Measurements from ENCODE around the gene BCORL1. TPM values are rescaled to one million over a fixed set of nuclear protein-coding genes. Genes with fewer than 3 reads are reported as not detected.

The BCORL1 gene
- total RNA-seq, 3 donors from 2014 or later (not counting 1 experiment from before 2014, with no cell fraction given): 6.5 to 10.5 (median 9.9) TPM

- Histone ChIP-seq H3K9me3 (ENCODE audit: control insufficient read depth, insufficient read depth, low read length) (no peaks in the 10 kb centered on the region), H3K36me3 (ENCODE audit: control insufficient read depth, insufficient read depth, low read length) (no peaks in the 10 kb centered on the region), H3K4me3 (ENCODE audit: low read length) (no peak overlapping the region), H3K27me3 (ENCODE audit: control insufficient read depth, insufficient read depth, low read length) (no peaks in the 10 kb centered on the region), H3K4me1 (ENCODE audit: control insufficient read depth, insufficient read depth, low read length) (no peaks in the 10 kb centered on the region), H3K27ac (ENCODE audit: low read length) (no peak overlapping the region)
- intact Hi-C loops (cut with micrococcal nuclease): no loop called here
- Mint-ChIP-seq H3K4me3 (no peak overlapping the region), H3K27me3 (ENCODE audit: low read depth in 2 of 2) (no peaks in the 10 kb centered on the region), H3K36me3 (no peaks in the 10 kb centered on the region), H3K27ac (peak overlapping the region in 1 of 2 donors; percentile 58), H3K9me3 (no peaks in the 10 kb centered on the region), H3K4me1 (peaks cover 8 to 18% of the 10 kb centered on the region in 2 donors)
- ATAC-seq: no peak
- 94% methylated on average over 1 of the region's 1 CpG for WGBS (ENCODE audit: insufficient coverage)
- TF ChIP-seq CTCF (IDR thresholded peaks at IDR 0.05): no peak
- DNase-seq: no peak
Observed at GRCh38 chrX:130002541-130002940, 20.1 kb downstream of the BCORL1 start.

GRCh38 chrX:130005089-130005807 lies 22.8 kb downstream of the BCORL1 start:
- no peak overlapping the region for H3K27ac Mint-ChIP-seq
- DNase-seq (no peak), ATAC-seq (no peak)
- Histone ChIP-seq H3K9me3 (ENCODE audit: control insufficient read depth, insufficient read depth, low read length) (no peaks in the 10 kb centered on the region), H3K4me1 (ENCODE audit: control insufficient read depth, insufficient read depth, low read length) (no peaks in the 10 kb centered on the region), H3K27ac (ENCODE audit: low read length) (no peak overlapping the region), H3K27me3 (ENCODE audit: control insufficient read depth, insufficient read depth, low read length) (no peaks in the 10 kb centered on the region), H3K4me3 (ENCODE audit: low read length) (no peak overlapping the region), H3K36me3 (ENCODE audit: control insufficient read depth, insufficient read depth, low read length) (peaks cover 3% of the 10 kb centered on the region)
- TF ChIP-seq CTCF (IDR thresholded peaks at IDR 0.05): no peak
- no peaks in the 10 kb centered on the region for H3K27me3 Mint-ChIP-seq (ENCODE audit: low read depth in 2 of 2)
- peaks cover 8 to 18% of the 10 kb centered on the region in 2 donors for H3K4me1 Mint-ChIP-seq
- intact Hi-C loops (cut with micrococcal nuclease): no loop called here
- no peaks in the 10 kb centered on the region for H3K36me3 Mint-ChIP-seq
- WGBS (ENCODE audit: insufficient coverage): over 99% methylated on average over 13 of the region's 13 CpGs
- H3K9me3 Mint-ChIP-seq: no peaks in the 10 kb centered on the region
- no peak overlapping the region for H3K4me3 Mint-ChIP-seq

GRCh38 chrX:130009658-130010223 lies 27.3 kb downstream of the BCORL1 start:
- no peaks in the 10 kb centered on the region for H3K9me3 ChIP-seq (ENCODE audit: control insufficient read depth, insufficient read depth, low read length)
- H3K27ac ChIP-seq (ENCODE audit: low read length): no peak overlapping the region
- peaks cover 3% of the 10 kb centered on the region for H3K36me3 ChIP-seq (ENCODE audit: control insufficient read depth, insufficient read depth, low read length)
- no peak for DNase-seq
- H3K27me3 ChIP-seq (ENCODE audit: control insufficient read depth, insufficient read depth, low read length): no peaks in the 10 kb centered on the region
- H3K4me1 ChIP-seq (ENCODE audit: control insufficient read depth, insufficient read depth, low read length): no peaks in the 10 kb centered on the region
- Mint-ChIP-seq H3K36me3 (no peaks in the 10 kb centered on the region), H3K4me3 (no peak overlapping the region), H3K4me1 (no peaks in the 10 kb centered on the region), H3K9me3 (no peaks in the 10 kb centered on the region), H3K27me3 (ENCODE audit: low read depth in 2 of 2) (no peaks in the 10 kb centered on the region), H3K27ac (no peak overlapping the region)
- no peak for TF ChIP-seq CTCF (IDR thresholded peaks at IDR 0.05)
- intact Hi-C loops (cut with micrococcal nuclease): no loop called here
- no peak overlapping the region for H3K4me3 ChIP-seq (ENCODE audit: low read length)
- ATAC-seq: no peak
- over 99% methylated on average over 10 of the region's 10 CpGs for WGBS (ENCODE audit: insufficient coverage)
